IPS DF 6.9 (cell line): ENCODE data around the gene CHKA.

Source experiments
- DNase-seq: peaks from one replicate; pipeline ENCODE4 v3.0.0-alpha.2; 2013; ENCODE audit warnings: low read depth, low spot score
- H3K27ac ChIP-seq: one replicate; pipeline ENCODE4 v1.5.1; 2013; ENCODE audit warnings: low read length, control low read depth
- H3K27me3 ChIP-seq: 2 replicates; pipeline ENCODE4 v1.6.1; 2013; ENCODE audit warnings: mild to moderate bottlenecking, low read length; ENCODE audit not compliant: control insufficient read depth, insufficient read depth
- H3K36me3 ChIP-seq: 2 replicates; pipeline ENCODE4 v1.6.1; 2013; ENCODE audit warnings: low read length; ENCODE audit not compliant: control insufficient read depth, insufficient read depth
- H3K4me1 ChIP-seq: 2 replicates; pipeline ENCODE4 v1.6.1; 2013; ENCODE audit warnings: low read length; ENCODE audit not compliant: control insufficient read depth, insufficient read depth
- H3K4me3 ChIP-seq: 2 replicates; pipeline ENCODE4 v1.5.1; 2013; ENCODE audit warnings: mild to moderate bottlenecking, low read length
- H3K9me3 ChIP-seq: 2 replicates; pipeline ENCODE4 v1.6.1; 2013; ENCODE audit warnings: low read length, inconsistent platforms; ENCODE audit not compliant: control insufficient read depth, insufficient read depth
- WGBS: extraction: QIAGEN DNeasy Blood & Tissue Kit; methylation state at CpG from one replicate; pipeline ENCODE4 v1.1.7; 2013; ENCODE audit warnings: mixed read lengths, missing lambda C conversion rate; ENCODE audit not compliant: insufficient read length, insufficient coverage; 5-methylcytosine and 5-hydroxymethylcytosine counted together

The CHKA gene

DNA sequence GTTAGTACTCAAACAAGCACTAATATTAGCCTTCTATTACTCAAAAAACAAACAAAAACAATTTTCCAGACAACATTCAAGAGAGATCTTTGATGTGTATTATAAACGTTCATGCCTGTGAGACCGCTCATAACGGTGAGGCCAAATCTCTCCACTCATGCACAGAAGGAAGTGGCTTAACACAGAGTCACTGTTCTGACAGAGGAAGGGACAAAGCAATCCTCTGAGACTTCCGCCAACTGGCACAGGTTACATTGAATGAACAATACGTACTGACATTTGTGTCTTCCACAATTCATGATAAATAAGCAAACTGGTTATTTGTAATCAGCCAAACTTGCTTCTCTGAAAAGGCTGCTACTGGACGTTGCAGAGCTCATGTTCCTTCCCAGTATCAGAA lies 30.5 kb downstream of the CHKA start:
- Histone ChIP-seq H3K27me3 (no peaks in the 10 kb centered on the region), H3K4me3 (no peak overlapping the region), H3K27ac (no peak overlapping the region), H3K36me3 (no peaks in the 10 kb centered on the region; the same call in 1 of the 2 replicates), H3K9me3 (no peaks in the 10 kb centered on the region), H3K4me1 (no peaks in the 10 kb centered on the region)
- DNase-seq, result no peak
- no CpG with 5 or more reads among the region's 6 CpGs for WGBS

DNA sequence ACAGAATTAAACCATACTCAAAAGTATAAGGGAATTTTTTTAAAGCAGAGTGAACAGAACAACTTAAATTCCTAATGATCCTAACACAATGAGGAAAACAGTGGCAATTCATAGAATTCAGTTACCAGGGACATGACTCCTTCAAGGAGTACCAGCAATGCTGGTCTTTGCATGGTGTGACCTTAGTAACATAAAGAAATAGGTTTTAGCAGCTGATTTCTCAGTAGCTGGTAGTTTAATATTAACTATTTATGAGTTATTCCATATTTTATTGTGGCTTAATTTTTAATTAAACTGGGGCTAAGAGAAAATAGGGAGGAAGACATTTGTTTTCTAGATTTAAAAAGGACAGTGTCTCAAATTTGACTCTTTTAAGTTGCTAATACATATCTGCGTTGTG lies 30.9 kb downstream of the CHKA start:
- Histone ChIP-seq H3K4me1 (no peaks in the 10 kb centered on the region), H3K27ac (no peak overlapping the region), H3K4me3 (no peak overlapping the region), H3K27me3 (no peaks in the 10 kb centered on the region), H3K9me3 (no peaks in the 10 kb centered on the region), H3K36me3 (no peaks in the 10 kb centered on the region; the same call in 1 of the 2 replicates)
- WGBS, result no CpG with 5 or more reads among the region's 1 CpG
- DNase-seq, result no peak

DNA sequence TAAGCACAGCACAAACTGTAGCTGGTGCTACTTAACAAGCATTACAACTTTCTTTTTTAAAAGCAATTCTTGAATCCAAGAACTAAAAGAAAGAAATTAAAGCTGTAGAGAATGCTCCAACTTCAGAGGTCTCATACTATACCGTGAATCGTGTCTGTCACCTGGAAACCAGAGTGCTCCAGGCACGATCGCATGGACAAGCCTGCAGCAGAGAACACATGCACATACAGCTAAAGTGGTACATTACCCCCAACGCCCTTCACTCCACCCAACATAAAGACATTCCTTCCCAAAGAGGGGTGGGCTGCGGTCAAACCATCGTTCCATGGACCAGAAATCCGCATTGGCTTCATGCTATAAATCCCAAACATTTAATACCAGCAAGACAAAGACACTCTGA lies 31.5 kb downstream of the CHKA start:
- no peaks in the 10 kb centered on the region; the same call in 1 of the 2 replicates for H3K36me3 ChIP-seq
- no peaks in the 10 kb centered on the region for H3K9me3 ChIP-seq
- H3K4me1 ChIP-seq, result no peaks in the 10 kb centered on the region
- WGBS, result no CpG with 5 or more reads among the region's 8 CpGs
- no peak overlapping the region for H3K4me3 ChIP-seq
- H3K27ac ChIP-seq, result no peak overlapping the region
- DNase-seq, result no peak
- H3K27me3 ChIP-seq, result no peaks in the 10 kb centered on the region

DNA sequence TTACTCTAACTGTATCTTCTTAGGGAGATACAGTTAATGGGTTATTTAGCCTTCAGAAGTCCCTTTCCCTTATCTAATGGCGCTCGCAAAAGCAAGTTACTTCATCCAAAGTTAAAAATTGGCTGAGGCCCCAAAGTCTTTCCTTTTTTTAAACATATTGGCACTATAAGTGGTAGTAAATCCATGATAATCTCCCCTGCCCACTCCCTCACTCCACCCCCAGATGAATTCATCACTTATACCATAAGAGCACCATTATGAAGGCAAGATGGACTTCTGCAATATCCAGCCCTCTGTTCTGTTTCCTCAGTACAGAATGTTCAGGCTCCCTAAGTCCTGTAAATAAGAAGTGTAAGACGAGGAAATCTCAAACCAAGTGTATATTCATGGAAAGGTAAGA lies 37.7 kb downstream of the CHKA start:
- no peak overlapping the region for H3K27ac ChIP-seq
- H3K36me3 ChIP-seq, result peaks cover 9% of the 10 kb centered on the region; the same call in 1 of the 2 replicates
- no peaks in the 10 kb centered on the region for H3K4me1 ChIP-seq
- DNase-seq, result no peak
- no peaks in the 10 kb centered on the region for H3K27me3 ChIP-seq
- H3K4me3 ChIP-seq, result no peak overlapping the region
- no CpG with 5 or more reads among the region's 3 CpGs for WGBS
- H3K9me3 ChIP-seq, result no peaks in the 10 kb centered on the region

DNA sequence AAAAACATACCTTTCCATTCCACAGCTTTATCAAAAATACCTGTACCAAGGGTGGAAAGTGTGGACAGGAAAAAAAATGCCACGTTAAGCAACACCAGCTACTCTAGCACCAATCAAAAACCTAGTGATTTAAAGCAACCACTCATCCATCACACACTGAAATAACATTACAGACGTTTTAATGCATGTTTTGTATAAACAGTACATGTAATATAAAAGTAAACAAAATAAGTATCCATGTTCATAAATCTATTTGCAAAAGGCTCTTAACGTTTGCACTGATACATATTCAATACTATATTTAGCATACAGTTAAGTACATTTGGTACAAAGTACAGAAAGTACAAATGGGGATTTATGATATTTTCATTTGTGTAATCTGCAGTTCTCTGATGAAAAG lies 38.7 kb downstream of the CHKA start:
- Histone ChIP-seq H3K4me3 (no peak overlapping the region), H3K4me1 (no peaks in the 10 kb centered on the region), H3K36me3 (peaks cover 9% of the 10 kb centered on the region; the same call in 1 of the 2 replicates), H3K27ac (no peak overlapping the region), H3K27me3 (no peaks in the 10 kb centered on the region), H3K9me3 (no peaks in the 10 kb centered on the region)
- no peak for DNase-seq
- no CpG with 5 or more reads among the region's 3 CpGs for WGBS

DNA sequence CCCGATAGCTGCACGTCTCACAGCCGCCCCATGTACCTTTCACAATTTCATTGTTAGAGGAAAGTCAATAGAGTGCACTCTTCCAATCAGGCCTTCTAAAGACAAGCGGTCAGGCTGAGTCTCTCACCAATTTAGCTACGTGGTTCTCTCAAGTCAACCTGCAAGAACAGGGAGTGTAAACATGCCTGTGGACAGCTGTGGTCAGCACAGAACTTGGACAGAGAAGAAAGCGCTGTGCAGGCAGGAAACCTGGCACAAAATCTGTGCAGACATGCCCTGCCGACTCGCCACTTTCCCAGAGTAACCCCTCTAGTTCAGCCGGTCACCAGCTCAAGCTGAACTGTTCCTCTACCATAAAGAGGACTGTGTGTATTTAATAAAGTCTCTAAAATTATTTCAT lies 39.5 kb downstream of the CHKA start:
- Histone ChIP-seq H3K27ac (no peak overlapping the region), H3K27me3 (no peaks in the 10 kb centered on the region), H3K4me1 (no peaks in the 10 kb centered on the region), H3K4me3 (no peak overlapping the region), H3K9me3 (no peaks in the 10 kb centered on the region), H3K36me3 (peaks cover 9% of the 10 kb centered on the region; the same call in 1 of the 2 replicates)
- DNase-seq, result no peak
- WGBS, result no CpG with 5 or more reads among the region's 9 CpGs

DNA sequence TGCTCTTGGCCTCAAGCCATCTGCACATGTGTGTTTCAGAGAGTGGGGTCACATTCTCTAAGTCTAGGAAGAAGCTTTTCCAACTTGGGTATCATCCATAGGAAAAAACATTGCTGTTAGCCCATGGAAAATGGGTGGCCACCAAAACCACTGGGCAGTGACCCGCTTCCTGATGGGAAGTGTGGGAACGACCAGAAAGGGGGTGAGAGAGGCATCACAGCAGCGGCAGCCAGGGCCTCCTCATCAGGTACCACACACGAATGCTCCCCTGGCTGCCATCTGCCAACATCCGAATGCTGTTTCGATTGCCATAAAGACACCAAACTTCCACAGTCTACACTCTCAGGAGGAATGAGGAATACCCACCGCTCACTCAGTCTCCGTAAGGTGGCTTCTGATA lies 40.3 kb downstream of the CHKA start:
- no CpG with 5 or more reads among the region's 8 CpGs for WGBS
- Histone ChIP-seq H3K27ac (no peak overlapping the region), H3K9me3 (no peaks in the 10 kb centered on the region), H3K4me1 (no peaks in the 10 kb centered on the region), H3K27me3 (no peaks in the 10 kb centered on the region), H3K4me3 (no peak overlapping the region), H3K36me3 (peaks cover 9% of the 10 kb centered on the region; the same call in 1 of the 2 replicates)
- no peak for DNase-seq

DNA sequence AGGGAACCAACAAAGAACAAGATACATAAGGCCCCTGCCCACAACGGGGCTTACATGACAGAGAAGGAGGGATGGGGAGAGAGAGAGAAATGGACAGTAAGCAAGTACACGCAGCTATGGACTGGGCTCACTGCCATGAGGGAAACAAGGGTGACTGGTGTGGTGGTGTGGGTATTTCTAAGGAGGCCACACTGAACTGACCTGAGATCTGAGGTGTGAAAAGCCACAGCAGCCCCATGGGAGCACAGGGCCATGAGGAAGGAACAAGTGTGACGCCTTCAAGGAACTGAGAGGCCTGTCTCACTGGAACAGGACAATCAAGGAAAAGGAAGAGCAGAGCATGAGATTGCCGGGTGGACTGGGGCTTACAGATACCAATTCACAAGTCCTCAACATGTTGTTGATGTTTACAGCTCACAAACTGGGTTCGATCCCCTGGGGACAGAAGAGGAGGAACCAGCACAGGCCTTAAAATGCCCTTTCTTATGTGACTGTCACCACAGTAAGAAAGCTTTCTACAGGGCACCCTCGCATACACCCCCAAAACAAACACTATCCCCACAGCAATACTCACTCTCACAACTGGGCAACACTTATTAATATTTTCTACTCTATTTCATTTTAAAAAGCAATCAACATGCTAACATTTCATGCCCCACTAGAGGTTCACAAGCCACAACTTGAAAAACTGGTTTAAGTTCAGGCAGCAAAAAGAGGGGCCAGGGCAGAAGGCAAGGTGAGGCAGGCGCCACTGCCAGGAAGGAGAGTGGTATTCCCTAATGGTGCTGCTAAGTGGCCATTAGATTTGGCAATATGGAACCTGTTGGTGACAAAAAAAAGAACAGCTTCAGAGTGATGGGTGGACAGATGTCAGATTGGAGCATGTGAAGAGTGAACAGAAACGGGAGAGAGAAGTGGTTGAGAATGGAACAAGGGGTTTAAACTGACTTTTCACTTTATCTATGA lies 43.3 kb downstream of the CHKA start:
- Histone ChIP-seq H3K4me3 (no peak overlapping the region), H3K9me3 (no peaks in the 10 kb centered on the region), H3K4me1 (no peaks in the 10 kb centered on the region), H3K36me3 (peaks cover 9% of the 10 kb centered on the region; the same call in 1 of the 2 replicates), H3K27me3 (no peaks in the 10 kb centered on the region), H3K27ac (no peak overlapping the region)
- WGBS, result 100% methylated on average over 1 of the region's 8 CpGs
- no peak for DNase-seq

DNA sequence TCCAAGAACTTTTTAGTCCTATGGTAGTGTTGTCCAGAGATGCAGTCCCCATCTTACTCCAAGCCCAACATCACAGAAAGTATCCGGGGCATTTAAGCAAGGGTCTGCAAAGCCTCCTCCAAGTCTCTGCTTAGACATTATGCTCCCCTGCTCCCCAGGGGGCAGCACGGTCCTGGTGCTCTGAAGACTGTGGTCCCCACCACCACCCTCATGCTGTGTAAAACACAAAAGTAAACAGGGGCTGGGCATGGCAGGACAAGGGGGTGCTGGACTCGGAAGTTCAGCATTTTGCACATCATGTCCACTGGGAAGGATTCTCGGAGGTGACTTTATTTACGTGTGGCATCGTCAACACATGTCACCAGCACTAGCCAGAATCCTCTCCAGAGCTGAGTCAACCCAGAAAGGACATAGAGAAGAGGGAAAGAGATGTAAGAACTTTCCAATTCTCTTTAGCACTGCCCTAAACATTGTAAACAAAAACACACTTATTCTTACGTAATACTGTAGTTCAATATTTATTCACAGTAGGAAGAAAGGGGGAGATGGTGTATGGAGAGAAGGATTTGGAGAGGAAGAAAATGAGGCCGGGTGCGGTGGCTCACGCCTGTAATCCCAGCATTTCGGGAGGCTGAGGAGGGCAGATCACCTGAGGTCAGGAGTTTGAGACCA lies 44.7 kb downstream of the CHKA start:
- Histone ChIP-seq H3K27me3 (no peaks in the 10 kb centered on the region), H3K4me3 (no peak overlapping the region), H3K27ac (no peak overlapping the region), H3K36me3 (peaks cover 10% of the 10 kb centered on the region; the same call in 1 of the 2 replicates), H3K4me1 (no peaks in the 10 kb centered on the region), H3K9me3 (no peaks in the 10 kb centered on the region)
- 100% methylated on average over 1 of the region's 11 CpGs for WGBS
- no peak for DNase-seq

DNA sequence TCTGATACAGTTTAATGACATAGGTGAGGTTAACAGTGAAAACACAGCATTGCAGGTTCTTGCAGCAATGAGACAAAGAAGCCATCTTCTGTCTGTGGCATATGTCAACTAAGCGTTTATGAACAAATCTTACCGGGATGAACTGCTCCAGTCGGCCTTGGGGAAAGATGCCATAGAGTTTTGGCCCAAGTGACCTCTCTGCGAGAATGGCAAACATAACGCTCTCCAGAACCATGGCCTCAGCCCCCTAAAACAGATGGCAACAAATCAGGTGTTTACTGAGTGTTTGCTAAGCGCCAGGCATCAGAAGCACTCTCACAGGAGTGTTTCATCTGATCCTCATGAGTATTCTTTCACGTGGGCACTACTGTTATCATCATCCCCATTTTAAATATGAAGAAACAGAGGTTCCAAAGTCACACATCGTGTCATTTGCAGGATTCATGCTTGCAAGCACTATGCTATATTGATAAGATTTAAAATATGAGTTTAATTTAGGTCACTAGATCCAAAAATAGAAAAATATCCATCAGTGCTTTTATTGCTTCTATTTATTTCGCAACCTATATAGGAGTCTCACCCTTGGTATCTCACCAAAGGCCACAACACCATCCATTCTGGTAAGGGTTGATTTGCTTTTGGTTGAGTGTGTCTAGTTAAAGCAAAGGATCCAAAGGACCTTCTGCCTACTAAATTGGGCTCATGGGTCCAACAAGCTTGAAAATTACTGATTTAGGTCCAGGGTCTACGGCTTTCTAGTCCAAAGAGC lies 46.4 kb downstream of the CHKA start:
- no peak for DNase-seq
- Histone ChIP-seq H3K27me3 (no peaks in the 10 kb centered on the region), H3K9me3 (no peaks in the 10 kb centered on the region), H3K36me3 (peaks cover 16% of the 10 kb centered on the region; the same call in 1 of the 2 replicates), H3K4me3 (no peak overlapping the region), H3K27ac (no peak overlapping the region), H3K4me1 (no peaks in the 10 kb centered on the region)
- WGBS, result no CpG with 5 or more reads among the region's 10 CpGs
